Sigmoid colon (tissue), 4 donors: ENCODE measurements around the gene EIF2S1.

Experiments
- POLR2A ChIP-seq, 2 donors: fragments of 450-650 bp; IDR thresholded peaks; one replicate each; pipeline ENCODE4 v1.6.1; 2016; ENCODE audit warnings: antibody characterized with exemption in 2 of 2, mild to moderate bottlenecking in 2 of 2, moderate library complexity in 2 of 2
- POLR2AphosphoS5 ChIP-seq, 4 donors: sonication (generic); formaldehyde crosslinking; IDR thresholded peaks; one replicate each; pipeline ENCODE4 v1.6.1; 2017; ENCODE audit warnings: antibody characterized with exemption in 4 of 4
- TF ChIP-seq, protein P1 (sequence below), 4 experiments: fragments of 450-650 bp in 3 of 4; fragments of 200-600 bp in 1 of 4; IDR thresholded peaks; one replicate each; pipeline ENCODE4 v1.5.1; 2016 to 2019; ENCODE audit warnings: antibody characterized with exemption in 4 of 4, mild to moderate bottlenecking in 3 of 4, moderate library complexity in 2 of 4

- TF ChIP-seq, protein P1, sequence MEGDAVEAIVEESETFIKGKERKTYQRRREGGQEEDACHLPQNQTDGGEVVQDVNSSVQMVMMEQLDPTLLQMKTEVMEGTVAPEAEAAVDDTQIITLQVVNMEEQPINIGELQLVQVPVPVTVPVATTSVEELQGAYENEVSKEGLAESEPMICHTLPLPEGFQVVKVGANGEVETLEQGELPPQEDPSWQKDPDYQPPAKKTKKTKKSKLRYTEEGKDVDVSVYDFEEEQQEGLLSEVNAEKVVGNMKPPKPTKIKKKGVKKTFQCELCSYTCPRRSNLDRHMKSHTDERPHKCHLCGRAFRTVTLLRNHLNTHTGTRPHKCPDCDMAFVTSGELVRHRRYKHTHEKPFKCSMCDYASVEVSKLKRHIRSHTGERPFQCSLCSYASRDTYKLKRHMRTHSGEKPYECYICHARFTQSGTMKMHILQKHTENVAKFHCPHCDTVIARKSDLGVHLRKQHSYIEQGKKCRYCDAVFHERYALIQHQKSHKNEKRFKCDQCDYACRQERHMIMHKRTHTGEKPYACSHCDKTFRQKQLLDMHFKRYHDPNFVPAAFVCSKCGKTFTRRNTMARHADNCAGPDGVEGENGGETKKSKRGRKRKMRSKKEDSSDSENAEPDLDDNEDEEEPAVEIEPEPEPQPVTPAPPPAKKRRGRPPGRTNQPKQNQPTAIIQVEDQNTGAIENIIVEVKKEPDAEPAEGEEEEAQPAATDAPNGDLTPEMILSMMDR (IDR thresholded peaks at IDR 0.05) = no peak
- no peak for TF ChIP-seq POLR2A (IDR thresholded peaks at IDR 0.05)
- TF ChIP-seq POLR2AphosphoS5 (IDR thresholded peaks at IDR 0.05) = no peak
Observed at GRCh38 chr14:67411820-67412421, 51.8 kb downstream of the EIF2S1 start, which contains the start of gene PLEK2.
